Fibroblast of lung (primary cell): Measurements from ENCODE around the gene CLEC16A.
A peak's percentile ranks its signal among the peaks of the same experiment; 100 is the strongest.

Experiments
- CTCF ChIP-seq, 2 donors: IDR thresholded peaks in 1 of 2; conservative IDR thresholded peaks in 1 of 2; 1 replicate in 1 of 2; 2 replicates in 1 of 2; pipeline ENCODE4 v1.5.1; 2011 to 2012; ENCODE audit warnings: low read length in 2 of 2, control low read depth in 1 of 2, inconsistent platforms in 1 of 2, low read depth in 1 of 2, mild to moderate bottlenecking in 1 of 2
- EZH2 ChIP-seq: IDR thresholded peaks from 2 replicates; pipeline ENCODE4 v1.5.1; 2012; ENCODE audit warnings: low read length, control low read depth, mild to moderate bottlenecking; ENCODE audit errors: missing control alignments

GRCh38 chr16:10981697-10982216, 37.4 kb downstream of the CLEC16A start:
- TF ChIP-seq CTCF (conservative IDR thresholded peaks at IDR 0.05 in 1 of 2, IDR thresholded peaks at IDR 0.05 in 1 of 2; ENCODE audit: low read depth in 1 of 2, low read length in 2 of 2) (peak in 1 of 2 donors; percentile 30), EZH2 (no peak)
